Measurements from ENCODE around the gene DOCK2. TPM values are rescaled to one million over a fixed set of nuclear protein-coding genes. Genes with fewer than 3 reads are reported as not detected.
"Not testable (repeated sequence)": the region's sequence is repeated elsewhere in the genome, so short reads cannot be mapped to it uniquely, and the experiment has no call there.

Gene DOCK2
- polyA plus RNA-seq, 2 of the 4 experiments (the other 2 are of a cell fraction), result 2.1 to 4.6 TPM

DNA sequence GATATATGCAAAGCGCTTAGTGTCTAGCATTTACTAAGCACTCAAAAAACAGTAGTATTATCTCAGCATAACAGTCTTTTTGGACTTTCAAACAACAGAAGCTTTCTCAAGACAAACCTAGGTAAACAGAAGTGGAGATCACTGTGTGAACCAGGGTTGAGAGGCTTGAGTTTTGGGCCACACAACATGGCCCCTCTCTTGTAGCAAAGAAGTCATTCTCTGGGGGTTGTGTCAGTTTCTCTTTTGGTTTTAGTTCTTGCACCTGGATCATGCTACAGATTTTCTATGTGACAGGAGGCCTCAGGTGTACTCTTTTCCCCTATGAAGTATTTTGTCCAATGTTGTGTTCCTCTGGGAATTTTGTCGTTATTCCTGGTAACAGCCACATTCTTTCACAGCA, 313.3 kb downstream of the DOCK2 start:
- no peak overlapping the region for H3K27ac ChIP-seq
- TF ChIP-seq CEBPB (IDR thresholded peaks at IDR 0.05) (no peak), HOXA7 (CRISPR knock-in tag; IDR thresholded peaks at IDR 0.05) (no peak), SMC3 (IDR thresholded peaks at IDR 0.05) (no peak), HEYL (CRISPR knock-in tag; IDR thresholded peaks at IDR 0.05) (no peak), RARB (CRISPR knock-in tag; IDR thresholded peaks at IDR 0.05) (no peak), RFX5 (IDR thresholded peaks at IDR 0.05) (no peak), NR3C1 (IDR thresholded peaks at IDR 0.05) (no peak)
- TF ChIP-seq, protein P1, sequence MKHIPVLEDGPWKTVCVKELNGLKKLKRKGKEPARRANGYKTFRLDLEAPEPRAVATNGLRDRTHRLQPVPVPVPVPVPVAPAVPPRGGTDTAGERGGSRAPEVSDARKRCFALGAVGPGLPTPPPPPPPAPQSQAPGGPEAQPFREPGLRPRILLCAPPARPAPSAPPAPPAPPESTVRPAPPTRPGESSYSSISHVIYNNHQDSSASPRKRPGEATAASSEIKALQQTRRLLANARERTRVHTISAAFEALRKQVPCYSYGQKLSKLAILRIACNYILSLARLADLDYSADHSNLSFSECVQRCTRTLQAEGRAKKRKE (CRISPR knock-in tag; IDR thresholded peaks at IDR 0.05; ENCODE audit: low read depth), result no peak
- DNase-seq (ENCODE audit: low read depth in 1 of 2, low spot score in 1 of 2), result no peak
- no peak overlapping the region for H3K4me3 ChIP-seq
- H3K4me2 ChIP-seq, result no peak overlapping the region
- ChIA-PET POLR2A (no interaction called here), CTCF (interaction anchor here (0.6 to 1.6 kb wide), 3 partner anchors 30 to 232 kb away, joined by 3 to 5 read pairs (median 3); partner anchors contain the start of gene INSYN2B)
- H3K4me1 ChIP-seq, result peaks cover 7% of the 10 kb centered on the region; the same call in 1 of the 3 replicates
- 89% methylated on average over 2 of the region's 2 CpGs for WGBS (ENCODE audit: missing lambda C conversion rate)
- FAIRE-seq, result no peak
- no peak for ATAC-seq
- H3K9me3 ChIP-seq, result no peaks in the 10 kb centered on the region

DNA sequence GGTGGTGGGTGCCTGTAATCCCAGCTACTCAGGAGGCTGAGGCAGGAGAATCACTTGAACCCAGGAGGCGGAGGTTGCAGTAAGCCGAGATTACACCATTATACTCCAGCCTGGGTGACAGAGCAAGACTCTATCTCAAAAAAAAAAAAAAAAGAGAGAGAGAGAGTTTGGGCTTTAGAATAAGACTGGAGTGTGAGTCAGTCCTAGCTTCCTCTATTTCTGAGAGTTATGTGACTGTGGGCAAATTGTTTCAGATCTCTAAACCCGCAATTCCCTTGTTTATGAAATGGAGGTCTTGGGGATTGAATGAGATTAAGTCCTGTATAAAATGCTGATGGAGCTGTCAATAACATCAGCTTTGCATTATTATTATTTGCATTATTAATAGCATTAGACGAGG, 316.1 kb downstream of the DOCK2 start:
- H3K4me2 ChIP-seq; ATAC-seq; H3K4me1 ChIP-seq; FAIRE-seq; H3K4me3 ChIP-seq; CTCF ChIA-PET; DNase-seq (ENCODE audit: low read depth in 1 of 2, low spot score in 1 of 2); H3K27ac ChIP-seq; H3K9me3 ChIP-seq: not testable (repeated sequence)
- POLR2A ChIA-PET, result interaction anchor here (0.6 kb wide), 1 partner anchor 118 kb away, joined by 3 read pairs; no protein-coding TSS in a partner anchor
- 68% methylated on average over 4 of the region's 4 CpGs for WGBS (ENCODE audit: missing lambda C conversion rate)

DNA sequence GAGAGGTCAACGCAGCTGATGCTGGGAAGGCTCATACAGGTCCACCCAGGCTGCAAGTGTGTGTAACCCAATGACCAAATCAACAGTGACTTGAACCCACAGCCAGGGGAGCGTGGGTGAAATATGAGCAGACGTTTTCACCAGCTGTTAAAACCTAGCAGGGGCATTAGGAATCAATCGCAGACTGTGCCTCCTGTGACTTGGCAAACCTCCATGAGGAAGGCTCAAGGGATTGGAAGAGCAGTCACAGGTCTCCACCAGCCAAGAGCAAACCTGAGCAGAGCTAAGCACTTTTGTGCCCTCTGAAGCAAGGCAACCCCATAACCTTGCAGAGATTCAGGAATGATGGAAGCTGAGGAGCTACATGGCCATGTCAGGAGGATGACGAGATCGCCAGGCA, 317.7 kb downstream of the DOCK2 start:
- DNase-seq (ENCODE audit: low read depth in 1 of 2, low spot score in 1 of 2) (no peak), FAIRE-seq (no peak)
- WGBS (ENCODE audit: missing lambda C conversion rate), result 70% methylated on average over 5 of the region's 6 CpGs

DNA sequence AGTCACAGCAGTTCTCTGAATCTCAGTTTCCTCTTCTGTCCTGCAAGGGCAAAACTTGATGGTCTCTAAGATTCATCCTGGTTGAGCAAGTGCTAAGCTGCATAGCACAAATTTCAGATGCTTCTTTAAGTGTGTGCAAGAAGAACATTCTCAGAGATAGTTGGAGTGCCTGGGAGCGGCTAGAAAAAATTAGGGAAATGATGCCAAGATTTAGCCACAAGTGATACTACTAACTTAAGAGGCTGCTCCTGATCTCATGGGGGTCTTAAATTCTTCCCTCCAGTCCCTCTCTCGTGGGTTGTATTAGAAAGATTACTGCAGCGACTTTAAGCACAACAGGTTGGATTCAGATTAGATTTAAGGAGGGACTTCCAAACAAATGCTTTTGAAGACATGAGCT, 319.1 kb downstream of the DOCK2 start:
- DNase-seq (ENCODE audit: low read depth in 1 of 2, low spot score in 1 of 2) (no peak), ATAC-seq (no peak), FAIRE-seq (no peak)
- WGBS (ENCODE audit: missing lambda C conversion rate), result 42% methylated on average over 3 of the region's 3 CpGs
- Histone ChIP-seq H3K4me3 (no peak overlapping the region), H3K4me1 (no peaks in the 10 kb centered on the region), H3K4me2 (no peak overlapping the region), H3K9me3 (no peaks in the 10 kb centered on the region), H3K27ac (no peak overlapping the region)
- POLR2A ChIA-PET, result no interaction called here
- CTCF ChIA-PET, result interaction anchor here (1.1 to 2.3 kb wide), 3 partner anchors 9 to 24 kb away, joined by 4 to 11 read pairs (median 4); partner anchors contain the start of gene INSYN2B
- TF ChIP-seq, protein P2, sequence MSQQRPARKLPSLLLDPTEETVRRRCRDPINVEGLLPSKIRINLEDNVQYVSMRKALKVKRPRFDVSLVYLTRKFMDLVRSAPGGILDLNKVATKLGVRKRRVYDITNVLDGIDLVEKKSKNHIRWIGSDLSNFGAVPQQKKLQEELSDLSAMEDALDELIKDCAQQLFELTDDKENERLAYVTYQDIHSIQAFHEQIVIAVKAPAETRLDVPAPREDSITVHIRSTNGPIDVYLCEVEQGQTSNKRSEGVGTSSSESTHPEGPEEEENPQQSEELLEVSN (IDR thresholded peaks at IDR 0.05; ENCODE audit: borderline replicate concordance, low read depth), result no peak
- TF ChIP-seq, protein P1 (CRISPR knock-in tag; IDR thresholded peaks at IDR 0.05; ENCODE audit: low read depth), result no peak
- TF ChIP-seq, protein P3, sequence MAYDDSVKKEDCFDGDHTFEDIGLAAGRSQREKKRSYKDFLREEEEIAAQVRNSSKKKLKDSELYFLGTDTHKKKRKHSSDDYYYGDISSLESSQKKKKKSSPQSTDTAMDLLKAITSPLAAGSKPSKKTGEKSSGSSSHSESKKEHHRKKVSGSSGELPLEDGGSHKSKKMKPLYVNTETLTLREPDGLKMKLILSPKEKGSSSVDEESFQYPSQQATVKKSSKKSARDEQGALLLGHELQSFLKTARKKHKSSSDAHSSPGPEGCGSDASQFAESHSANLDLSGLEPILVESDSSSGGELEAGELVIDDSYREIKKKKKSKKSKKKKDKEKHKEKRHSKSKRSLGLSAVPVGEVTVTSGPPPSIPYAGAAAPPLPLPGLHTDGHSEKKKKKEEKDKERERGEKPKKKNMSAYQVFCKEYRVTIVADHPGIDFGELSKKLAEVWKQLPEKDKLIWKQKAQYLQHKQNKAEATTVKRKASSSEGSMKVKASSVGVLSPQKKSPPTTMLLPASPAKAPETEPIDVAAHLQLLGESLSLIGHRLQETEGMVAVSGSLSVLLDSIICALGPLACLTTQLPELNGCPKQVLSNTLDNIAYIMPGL (CRISPR knock-in tag; IDR thresholded peaks at IDR 0.05; ENCODE audit: borderline replicate concordance), result no peak
- TF ChIP-seq KDM5A (IDR thresholded peaks at IDR 0.05), result no peak
- TF ChIP-seq JUN (IDR thresholded peaks at IDR 0.05), result no peak
- no peak for TF ChIP-seq SMC3 (IDR thresholded peaks at IDR 0.05)
- TF ChIP-seq FOXS1 (CRISPR knock-in tag; IDR thresholded peaks at IDR 0.05), result no peak
- TF ChIP-seq POLR2AphosphoS2 (conservative IDR thresholded peaks at IDR 0.05; ENCODE audit: low read length), result no peak
- TF ChIP-seq GATA3 (IDR thresholded peaks at IDR 0.05; ENCODE audit: borderline replicate concordance), result no peak
- TF ChIP-seq CHD4 (IDR thresholded peaks at IDR 0.05; ENCODE audit: borderline replicate concordance), result no peak
- no peak for TF ChIP-seq CBX2 (IDR thresholded peaks at IDR 0.05; ENCODE audit: borderline replicate concordance, low read depth)

More for the DNA sequence above, 317.7 kb downstream of the DOCK2 start:
- Histone ChIP-seq H3K27ac (no peak overlapping the region), H3K4me1 (no peaks in the 10 kb centered on the region), H3K9me3 (no peaks in the 10 kb centered on the region), H3K4me3 (no peak overlapping the region), H3K4me2 (no peak overlapping the region)
- TF ChIP-seq CEBPB (IDR thresholded peaks at IDR 0.05) (no peak), ZC3H11A (IDR thresholded peaks at IDR 0.05) (no peak), ESRRA (IDR thresholded peaks at IDR 0.05; ENCODE audit: borderline replicate concordance, low read length) (no peak), MYC (IDR thresholded peaks at IDR 0.05; ENCODE audit: borderline replicate concordance, low read length) (no peak), KDM5A (IDR thresholded peaks at IDR 0.05) (no peak), HOXB5 (CRISPR knock-in tag; IDR thresholded peaks at IDR 0.05) (no peak), RNF2 (IDR thresholded peaks at IDR 0.05; ENCODE audit: borderline replicate concordance, low read depth) (no peak), HOXA7 (CRISPR knock-in tag; IDR thresholded peaks at IDR 0.05) (no peak), POLR2AphosphoS2 (conservative IDR thresholded peaks at IDR 0.05; ENCODE audit: low read length) (no peak), EHMT2 (IDR thresholded peaks at IDR 0.05; ENCODE audit: low read depth) (no peak)
- TF ChIP-seq, protein P4, sequence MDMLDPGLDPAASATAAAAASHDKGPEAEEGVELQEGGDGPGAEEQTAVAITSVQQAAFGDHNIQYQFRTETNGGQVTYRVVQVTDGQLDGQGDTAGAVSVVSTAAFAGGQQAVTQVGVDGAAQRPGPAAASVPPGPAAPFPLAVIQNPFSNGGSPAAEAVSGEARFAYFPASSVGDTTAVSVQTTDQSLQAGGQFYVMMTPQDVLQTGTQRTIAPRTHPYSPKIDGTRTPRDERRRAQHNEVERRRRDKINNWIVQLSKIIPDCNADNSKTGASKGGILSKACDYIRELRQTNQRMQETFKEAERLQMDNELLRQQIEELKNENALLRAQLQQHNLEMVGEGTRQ (IDR thresholded peaks at IDR 0.05), result no peak
- TF ChIP-seq, protein P5, sequence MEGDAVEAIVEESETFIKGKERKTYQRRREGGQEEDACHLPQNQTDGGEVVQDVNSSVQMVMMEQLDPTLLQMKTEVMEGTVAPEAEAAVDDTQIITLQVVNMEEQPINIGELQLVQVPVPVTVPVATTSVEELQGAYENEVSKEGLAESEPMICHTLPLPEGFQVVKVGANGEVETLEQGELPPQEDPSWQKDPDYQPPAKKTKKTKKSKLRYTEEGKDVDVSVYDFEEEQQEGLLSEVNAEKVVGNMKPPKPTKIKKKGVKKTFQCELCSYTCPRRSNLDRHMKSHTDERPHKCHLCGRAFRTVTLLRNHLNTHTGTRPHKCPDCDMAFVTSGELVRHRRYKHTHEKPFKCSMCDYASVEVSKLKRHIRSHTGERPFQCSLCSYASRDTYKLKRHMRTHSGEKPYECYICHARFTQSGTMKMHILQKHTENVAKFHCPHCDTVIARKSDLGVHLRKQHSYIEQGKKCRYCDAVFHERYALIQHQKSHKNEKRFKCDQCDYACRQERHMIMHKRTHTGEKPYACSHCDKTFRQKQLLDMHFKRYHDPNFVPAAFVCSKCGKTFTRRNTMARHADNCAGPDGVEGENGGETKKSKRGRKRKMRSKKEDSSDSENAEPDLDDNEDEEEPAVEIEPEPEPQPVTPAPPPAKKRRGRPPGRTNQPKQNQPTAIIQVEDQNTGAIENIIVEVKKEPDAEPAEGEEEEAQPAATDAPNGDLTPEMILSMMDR (IDR thresholded peaks at IDR 0.05), result no peak
- no peak for ATAC-seq
- POLR2A ChIA-PET, result no interaction called here
- CTCF ChIA-PET, result no interaction called here

Measured in A549 (cell line).